Suppressor macrophage treated with lipopolysaccharide for 4 hours (primary cell): ENCODE measurements around the gene HCFC2.
A peak's percentile ranks its signal among the peaks of the same experiment; 100 is the strongest.
"Not testable (repeated sequence)": the region's sequence is repeated elsewhere in the genome, so short reads cannot be mapped to it uniquely, and the experiment has no call there.

Experiments used
- DNase-seq: peaks from one replicate; pipeline ENCODE4 v3.0.0-alpha.2; 2020

Gene HCFC2

DNA sequence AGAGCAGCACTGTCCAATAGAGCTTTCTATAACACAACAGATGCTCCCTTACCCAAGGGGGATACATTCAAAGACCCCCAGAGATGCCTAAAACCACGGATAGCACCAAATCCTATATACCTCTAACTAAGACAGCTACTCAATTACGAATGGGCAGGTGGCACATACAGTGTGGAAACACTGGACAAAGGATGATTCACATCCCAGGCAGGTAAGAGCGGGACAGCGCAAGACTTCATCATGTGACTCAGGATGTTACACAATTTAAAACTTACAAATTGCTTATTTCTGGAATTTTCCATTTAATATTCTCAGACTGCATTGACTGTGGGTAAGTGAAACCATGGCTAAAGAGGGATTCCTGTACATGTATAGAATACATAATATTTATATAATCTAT is 5.5 kb upstream of the HCFC2 start:
- DNase-seq = no peak

GRCh38 chr12:104059963-104060362 is 4.4 kb upstream of the HCFC2 start:
- peak; percentile 12 for DNase-seq

GRCh38 chr12:104060791-104061190 is 3.5 kb upstream of the HCFC2 start:
- no peak for DNase-seq

DNA sequence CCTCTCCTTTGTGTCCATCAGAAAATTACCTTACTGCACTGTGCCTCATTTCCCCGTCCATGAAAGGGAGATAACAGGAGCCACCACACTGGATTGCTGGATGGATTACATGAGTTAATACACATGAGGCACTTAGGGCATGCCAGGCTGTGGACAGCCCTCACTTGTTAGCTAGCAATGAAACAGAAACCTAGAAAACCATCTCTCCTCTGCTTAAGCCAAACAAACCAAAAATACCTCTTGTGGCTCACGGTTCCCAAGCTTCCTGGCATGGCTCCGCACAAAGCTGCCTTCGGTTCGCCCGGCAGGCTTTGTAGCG is 660 bp upstream of the HCFC2 start:
- peak; percentile 45 for DNase-seq

DNA sequence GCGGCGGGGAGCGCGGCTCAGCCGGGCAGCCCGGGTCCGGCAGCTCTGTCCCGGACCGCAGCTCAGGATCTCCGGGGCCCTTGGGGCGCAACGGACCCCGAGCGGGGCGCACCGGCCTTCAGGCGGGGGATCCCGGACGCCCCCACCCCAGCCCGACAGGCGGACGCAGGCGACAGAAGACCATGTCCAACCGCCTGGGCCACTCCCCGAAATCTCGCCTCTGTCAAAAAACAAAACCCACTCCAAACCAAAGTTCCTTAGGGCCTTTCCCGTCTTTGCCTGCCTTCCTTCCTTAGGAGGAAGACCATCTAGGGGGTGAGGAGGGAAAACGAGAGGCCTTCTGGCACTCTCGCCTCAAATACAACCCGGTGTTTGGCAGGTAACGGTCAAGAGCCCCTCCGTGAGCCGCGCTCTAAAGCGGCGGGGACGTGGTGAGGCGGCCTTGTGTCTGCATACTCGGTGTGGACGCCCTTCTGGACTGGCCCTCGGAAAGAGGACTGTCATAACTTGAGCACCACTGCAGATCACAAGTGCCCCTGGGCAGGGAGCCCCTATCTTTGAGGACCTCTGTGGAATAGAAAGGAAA is 604 bp downstream of the HCFC2 start:
- peak; percentile 23 for DNase-seq

DNA sequence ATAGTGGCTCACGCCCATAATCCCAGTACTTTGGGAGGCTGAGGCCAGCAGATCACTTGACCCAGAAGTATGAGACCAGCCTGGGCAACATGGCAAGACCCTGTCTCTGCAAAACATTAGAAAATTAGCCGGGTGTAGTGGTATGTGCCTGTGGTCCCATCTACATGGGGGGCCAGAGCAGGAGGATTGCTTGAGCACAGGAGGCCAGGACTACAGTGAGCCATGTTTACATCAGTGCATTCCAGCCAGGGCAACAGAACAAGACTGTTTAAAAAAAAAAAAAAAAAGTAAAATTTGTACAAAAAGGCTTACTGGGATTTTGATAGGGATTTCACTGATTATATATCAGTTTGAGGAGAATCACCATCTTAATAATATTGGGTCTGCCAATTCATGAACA is 7.8 kb downstream of the HCFC2 start:
- no peak for DNase-seq

DNA sequence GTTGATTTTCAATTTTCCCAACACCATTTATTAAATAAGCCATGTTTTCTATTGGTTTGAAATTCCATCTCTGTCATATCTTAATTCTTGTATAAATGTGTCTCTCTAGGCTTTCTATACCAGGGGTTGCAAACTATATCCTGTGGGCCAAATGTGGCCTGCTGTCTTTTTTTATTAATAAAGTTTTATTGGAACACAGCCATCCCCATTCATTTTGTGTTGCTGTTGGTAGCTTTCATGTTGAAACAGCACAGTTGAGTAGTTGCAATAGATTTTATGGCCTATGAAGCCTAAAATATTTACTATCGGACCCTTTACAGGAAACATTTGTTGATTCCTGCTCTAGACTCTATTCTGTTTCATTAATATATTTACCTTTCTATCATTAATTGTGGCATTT is 9.4 kb downstream of the HCFC2 start:
- no peak for DNase-seq

- DNase-seq = no peak
Observed at GRCh38 chr12:104079024-104079423, 14.7 kb downstream of the HCFC2 start.

DNA sequence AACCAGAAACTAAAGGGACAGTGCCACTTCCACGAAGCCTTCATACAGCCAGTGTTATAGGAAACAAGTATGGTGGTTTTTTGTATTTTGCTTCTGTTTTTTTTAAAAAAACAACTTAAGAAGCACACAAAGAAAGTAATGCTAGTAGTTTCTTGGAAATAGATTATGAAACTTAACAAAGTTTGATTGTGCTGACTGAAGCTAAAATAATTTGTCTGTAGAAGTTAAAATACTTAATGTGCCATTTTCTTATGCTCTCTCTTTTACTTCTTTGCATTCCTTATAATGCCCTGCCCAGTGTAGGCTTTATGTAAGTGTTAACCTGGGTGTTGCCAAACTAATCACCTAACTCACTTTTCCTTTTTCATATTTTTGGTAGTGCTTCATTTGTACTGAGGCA is 16.4 kb downstream of the HCFC2 start:
- no peak for DNase-seq

DNA sequence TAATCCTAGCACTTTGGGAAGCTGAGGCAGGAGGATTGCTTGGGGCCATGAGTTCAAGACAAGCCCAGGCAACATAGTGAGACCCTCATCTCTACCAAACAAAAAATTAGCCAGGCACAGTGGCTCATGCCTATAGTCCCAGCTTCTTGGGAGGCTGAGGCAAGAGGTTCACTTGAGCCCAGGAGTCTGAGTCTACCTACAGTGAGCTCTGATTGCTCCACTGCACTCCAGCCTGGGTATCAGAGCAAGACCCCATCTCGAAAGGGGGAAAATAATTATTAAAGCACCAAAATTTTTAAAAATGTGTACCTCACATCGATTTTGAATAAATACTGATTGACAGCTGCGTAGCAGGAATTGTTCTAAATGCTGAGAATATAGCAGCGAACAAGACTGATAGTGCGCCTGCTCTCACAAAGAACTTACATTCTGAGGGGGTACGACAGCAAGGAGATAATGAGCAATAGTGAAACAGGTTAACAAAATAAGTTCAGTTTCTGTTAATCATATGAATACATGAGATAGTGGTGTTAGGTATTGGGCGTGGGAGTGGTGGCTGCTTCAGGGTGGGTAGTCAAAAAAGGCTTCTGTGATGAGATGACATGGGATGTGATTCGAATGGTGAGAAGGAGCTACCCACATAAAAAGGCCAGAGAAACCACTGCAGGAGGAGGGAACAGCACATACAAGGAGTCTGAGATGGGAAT is 19.6 kb downstream of the HCFC2 start:
- DNase-seq = no peak

GRCh38 chr12:104090685-104091084 is 26.4 kb downstream of the HCFC2 start:
- no peak for DNase-seq

GRCh38 chr12:104091136-104091535 is 26.8 kb downstream of the HCFC2 start:
- DNase-seq = no peak

GRCh38 chr12:104094284-104094683 is 30.0 kb downstream of the HCFC2 start:
- no peak for DNase-seq

DNA sequence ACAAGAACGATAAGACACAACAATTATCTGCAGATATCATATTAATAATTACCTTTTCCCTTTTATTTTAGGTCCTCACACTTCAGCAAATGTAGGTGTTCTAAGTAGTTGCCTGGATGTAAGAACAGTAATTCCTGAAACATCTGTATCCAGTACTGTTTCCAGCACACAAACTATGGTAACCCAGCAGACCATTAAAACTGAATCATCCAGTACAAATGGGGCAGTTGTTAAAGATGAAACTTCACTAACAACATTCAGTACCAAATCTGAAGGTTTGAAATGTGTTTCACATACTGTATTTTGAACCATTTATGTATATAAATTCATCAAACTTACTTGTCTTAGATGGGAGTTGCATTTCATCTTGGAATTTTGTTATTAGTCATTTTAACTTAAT is 31.0 kb downstream of the HCFC2 start:
- no peak for DNase-seq

GRCh38 chr12:104097954-104098353 is 33.6 kb downstream of the HCFC2 start:
- DNase-seq = no peak

DNA sequence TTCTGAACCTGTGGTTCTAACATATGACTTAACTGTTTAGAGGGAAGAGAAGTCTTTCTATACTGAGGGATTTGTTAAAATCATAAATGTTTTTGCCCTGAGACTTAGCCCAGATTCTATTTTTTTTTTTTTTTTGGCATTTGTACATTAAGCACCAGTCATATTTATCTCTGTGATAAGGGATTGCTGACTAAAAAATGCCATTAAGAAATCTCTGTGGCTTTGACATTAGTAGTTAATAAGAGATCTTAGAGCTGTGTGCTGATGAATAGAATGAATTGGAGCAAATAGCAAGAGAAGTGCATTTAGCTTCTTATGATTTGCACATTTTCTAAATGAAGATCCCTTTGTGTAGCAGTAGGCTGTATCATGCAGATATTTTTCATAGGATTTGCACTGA is 41.1 kb downstream of the HCFC2 start:
- DNase-seq = no peak

- DNase-seq = no peak
Observed at GRCh38 chr12:104106965-104107364, 42.6 kb downstream of the HCFC2 start.

DNA sequence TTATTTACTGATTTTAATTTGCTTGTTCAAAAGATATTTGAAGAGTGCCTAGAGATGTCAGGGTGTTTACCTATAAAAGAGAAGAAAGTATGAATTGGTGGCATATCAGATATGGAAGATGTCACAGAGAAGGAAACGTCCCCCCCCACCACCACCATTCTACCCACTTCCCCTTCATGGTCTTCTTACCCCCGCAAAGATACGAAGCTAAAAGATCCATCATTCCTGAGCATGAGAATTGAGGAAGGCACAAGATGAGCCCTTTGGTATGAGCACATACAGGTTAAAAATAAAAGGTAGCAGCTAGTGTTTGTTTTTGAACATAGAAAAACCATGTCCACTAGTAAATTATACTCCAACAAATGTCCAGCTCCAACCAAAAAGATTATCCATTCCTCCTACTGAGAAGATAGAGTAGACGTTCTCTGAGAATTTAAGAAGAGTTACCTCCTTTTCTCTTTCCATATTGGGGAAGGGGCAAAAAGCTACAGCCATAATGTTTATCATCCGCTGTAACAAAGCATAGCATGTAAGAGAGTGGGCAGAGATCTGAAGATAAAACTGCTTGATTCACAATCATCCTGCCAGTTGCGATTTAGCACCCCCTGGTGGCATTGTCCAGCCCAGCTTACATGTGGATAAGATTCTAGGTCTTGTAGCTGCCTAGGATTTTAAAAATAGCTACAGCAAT is 44.6 kb downstream of the HCFC2 start:
- DNase-seq = peak; percentile 83

- no peak for DNase-seq
Observed at GRCh38 chr12:104109446-104110271, 45.3 kb downstream of the HCFC2 start.

DNA sequence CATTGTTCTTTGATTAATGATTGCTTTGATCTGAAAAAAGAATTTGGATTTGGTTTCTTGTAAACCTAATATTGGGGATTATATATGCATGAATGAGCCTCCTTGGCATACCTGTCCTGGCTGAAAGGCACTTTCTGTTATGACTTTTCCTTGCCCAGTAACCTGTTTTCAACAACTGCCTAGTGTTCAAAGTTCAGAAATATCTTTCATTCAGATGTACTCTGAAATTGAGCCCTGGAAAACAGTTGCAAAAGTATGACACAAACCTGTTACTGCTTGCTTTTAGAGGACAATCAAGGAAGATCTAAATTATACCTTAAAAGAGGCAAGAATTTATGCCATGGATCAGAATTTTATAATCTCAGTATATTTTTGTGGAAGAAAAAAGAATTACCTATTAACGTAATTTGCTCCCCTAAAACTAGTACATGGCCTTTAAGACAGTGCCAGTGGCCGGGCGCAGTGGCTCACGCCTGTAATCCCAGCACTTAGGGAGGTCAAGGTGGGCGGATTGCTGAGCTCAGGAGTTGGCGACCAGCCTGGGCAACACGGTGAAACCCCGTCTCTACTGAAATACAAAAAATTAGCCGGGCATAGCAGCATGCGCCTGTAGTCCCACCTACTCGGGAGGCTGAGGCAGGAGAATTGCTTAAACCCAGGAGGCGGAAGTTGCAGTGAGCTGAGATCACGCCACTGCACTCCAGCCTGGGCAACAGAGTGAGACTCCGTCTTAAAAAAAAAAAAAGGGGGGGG is 50.7 kb downstream of the HCFC2 start:
- DNase-seq = not testable (repeated sequence)

- DNase-seq = no peak
Observed at GRCh38 chr12:104115587-104115975, 51.2 kb downstream of the HCFC2 start.

- DNase-seq = no peak
Observed at GRCh38 chr12:104121001-104121400, 56.7 kb downstream of the HCFC2 start.

DNA sequence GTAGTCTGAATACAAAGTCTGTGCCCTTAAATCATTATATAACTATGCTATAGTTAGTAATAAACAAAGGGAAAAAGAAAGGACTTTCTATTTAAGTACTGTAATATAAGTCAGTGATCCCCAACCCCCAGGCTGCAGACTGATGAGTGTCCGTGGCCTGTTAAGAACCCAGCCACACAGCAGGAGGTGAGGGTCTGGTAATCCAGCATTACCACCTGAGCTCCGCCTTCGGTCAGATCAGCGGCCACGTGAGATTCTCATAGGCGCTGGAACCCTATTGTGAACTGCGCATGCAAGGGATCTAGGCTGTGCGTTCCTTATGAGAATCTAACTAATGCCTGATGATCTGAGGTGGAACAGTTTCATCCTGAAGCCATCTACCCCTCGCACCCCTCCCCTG is 58.0 kb downstream of the HCFC2 start:
- no peak for DNase-seq
